SKM-1 treated with dmso at 0.1 percent for 144 hours (cell line): ENCODE measurements around the gene TBCC.

ENCODE experiments used
- DNase-seq: peaks from one replicate; lab custom pipeline; 2025; ENCODE audit not compliant: unreplicated experiment; lab: John Stamatoyannopoulos, UW

The TBCC gene, protein sequence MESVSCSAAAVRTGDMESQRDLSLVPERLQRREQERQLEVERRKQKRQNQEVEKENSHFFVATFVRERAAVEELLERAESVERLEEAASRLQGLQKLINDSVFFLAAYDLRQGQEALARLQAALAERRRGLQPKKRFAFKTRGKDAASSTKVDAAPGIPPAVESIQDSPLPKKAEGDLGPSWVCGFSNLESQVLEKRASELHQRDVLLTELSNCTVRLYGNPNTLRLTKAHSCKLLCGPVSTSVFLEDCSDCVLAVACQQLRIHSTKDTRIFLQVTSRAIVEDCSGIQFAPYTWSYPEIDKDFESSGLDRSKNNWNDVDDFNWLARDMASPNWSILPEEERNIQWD

DNA sequence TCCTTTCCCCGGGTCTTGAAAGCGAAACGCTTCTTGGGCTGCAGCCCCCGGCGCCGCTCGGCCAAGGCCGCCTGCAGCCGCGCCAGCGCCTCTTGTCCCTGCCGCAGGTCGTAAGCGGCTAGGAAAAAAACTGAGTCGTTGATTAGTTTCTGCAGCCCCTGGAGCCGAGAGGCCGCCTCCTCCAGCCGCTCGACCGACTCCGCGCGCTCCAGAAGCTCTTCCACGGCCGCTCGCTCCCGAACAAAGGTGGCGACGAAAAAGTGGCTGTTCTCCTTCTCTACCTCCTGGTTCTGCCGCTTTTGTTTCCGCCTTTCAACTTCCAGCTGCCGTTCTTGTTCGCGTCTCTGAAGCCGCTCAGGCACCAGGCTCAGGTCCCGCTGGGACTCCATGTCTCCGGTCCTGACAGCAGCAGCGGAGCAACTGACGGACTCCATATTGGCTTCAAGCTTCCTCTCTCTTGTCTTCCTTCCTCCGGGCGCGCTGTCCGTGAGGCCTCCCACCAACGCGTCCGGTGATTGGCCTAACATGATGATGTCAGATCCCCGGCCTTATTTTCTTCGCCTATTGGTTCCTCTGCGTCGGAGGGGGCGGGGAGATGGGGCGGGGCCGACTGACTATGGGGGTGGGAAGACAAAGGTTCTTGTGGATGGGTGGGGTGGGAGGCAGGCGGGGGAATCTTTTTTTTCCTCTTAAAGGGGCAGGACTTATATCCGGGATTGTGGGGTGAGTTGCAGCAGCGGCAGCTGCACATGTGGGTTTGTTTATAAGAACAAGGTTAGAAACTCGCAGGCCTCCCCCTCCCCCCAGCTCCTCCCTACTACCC is at the start of gene TBCC:
Gene TBCC, minus strand, starts transcription at position 464 of the 823 bp plus-strand sequence. Its CDS starts 30 bp downstream, at position 434.
- DNase-seq = peak; percentile 97

DNA sequence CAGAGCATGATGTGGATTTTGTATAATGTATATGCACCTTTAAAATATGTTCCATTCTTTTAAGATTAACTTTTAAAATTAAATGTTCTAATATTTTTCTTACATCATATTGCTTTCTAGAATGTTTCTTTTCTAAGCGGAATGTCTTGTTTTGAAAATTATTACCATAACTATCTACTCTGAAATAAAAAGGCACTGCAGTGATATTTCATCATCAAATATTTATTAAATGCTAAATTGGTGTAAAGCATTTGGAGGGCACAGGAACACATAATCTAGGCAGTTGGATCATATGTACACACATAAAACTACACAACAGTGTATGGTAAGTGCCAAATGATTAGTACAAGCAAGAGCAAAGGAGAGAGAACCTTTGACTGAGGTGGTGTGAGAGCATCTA is 49.7 kb upstream of the TBCC start:
- DNase-seq = no peak

DNA sequence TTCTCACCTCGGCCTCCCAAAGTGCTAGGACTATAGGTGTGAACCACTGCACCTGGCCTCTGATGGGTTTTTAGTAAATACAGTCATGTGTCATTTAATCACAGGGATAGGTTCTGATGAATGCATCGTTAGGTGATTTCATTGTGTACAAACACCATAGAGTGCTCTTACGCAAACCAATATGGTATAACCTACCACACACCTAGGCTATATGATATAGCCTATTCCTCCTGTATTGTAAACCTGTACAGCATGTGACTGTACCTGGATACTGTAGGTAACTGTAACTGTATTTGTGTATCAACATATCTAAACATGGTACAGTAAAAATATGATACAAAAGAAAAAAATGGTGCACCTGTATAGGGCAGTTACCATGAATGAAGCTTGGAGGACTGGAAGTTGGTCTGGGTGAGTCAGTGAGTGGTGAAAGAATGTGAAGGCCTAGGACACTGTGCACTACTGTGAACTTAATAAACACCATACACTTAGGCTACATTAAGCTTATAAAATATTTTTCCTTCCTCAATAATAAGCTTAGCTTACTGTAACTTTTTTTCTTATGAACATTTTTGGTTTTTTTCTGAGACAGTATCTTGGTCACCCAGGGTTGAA is 45.9 kb upstream of the TBCC start:
- DNase-seq = no peak

DNA sequence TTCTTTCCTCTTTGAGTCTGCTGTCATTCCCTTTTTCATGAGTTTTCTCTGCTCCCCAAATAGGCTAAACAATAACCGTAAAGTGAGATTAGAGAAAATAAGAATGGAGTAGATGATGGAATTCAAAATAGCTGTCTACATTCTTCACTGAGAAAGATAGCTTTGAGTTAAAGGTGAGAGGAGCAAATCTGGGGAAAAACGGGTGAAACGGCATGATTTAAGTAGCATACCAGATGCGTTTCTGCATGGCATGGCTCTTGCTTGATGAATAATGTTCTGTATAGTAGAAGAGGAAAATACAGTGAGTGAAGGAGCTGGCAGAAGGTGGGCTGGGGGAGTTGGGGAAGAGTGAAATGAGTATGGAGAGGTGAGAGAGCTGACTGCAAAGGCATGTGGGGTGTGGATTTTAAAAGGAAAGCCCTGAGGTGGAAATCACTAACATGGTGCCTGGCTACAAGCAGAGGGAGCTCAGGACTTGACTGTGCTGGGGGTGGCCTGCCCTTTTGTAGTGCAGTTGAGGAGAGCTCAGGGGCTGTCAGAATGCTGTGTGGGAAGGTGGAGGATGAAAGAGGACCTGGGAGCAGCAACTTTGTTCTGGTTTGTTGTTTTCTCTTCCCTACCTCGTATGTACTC is 44.8 kb upstream of the TBCC start:
- no peak for DNase-seq

DNA sequence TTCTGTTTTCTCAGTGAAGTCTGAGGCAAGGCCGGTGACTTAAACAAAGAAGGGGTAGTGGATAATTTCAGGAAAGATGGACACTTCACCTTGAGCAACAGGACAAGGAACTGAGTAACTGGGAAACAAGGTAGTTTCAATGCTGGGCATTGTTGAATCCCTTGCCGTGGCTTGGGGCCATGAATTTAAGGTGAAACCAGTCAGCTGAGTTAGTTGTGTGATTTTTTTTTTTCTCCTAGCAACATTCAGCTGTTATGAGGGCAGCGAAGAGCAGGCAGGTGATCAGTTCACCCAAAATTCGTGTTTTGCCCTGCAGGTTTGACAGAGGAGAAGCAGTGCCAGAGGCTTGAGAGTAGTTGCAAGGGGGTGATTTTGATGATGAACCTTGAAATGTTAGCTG is 42.8 kb upstream of the TBCC start:
- no peak for DNase-seq

DNA sequence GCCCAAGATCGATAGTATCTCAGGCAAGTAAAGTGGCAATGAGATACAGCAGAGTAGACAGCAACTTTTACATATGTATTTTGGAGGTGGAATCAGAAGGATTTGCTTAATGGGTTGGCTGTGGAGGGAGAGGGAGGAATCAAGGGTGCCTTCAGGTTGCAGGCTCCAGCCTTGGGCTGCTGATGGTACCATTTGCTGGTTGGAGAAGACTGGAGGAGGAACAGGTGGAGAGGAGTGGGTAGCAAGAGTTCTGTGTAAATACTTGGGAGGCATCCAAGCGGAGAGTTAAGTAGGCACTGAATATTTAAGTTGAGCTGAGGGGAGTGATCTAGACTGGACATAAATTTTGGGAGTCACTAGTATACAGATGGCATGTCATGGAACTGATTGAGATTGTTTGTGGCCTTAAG is 41.2 kb upstream of the TBCC start:
- no peak for DNase-seq

DNA sequence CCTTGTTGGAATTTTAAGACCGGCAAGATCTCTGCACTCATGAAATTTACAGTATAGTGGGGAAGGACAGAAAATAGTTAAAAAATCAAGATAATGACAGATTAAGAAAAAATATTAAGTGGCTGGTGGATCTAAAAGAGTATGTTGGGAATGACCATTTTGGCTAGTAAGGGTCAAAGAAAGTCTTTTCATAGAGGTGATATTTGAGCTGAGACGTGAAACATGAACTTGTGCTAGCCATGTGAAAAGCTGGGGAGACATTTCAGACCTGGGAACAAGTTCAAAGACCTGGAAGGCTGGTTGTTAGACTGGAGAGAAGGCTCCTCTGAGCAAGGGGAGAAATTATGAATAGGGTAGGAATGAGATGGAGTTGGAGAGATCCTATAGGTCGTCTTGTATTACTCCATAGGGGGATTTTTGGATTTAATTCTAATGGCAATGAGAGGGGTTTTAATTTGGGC is 40.7 kb upstream of the TBCC start:
- DNase-seq = no peak

DNA sequence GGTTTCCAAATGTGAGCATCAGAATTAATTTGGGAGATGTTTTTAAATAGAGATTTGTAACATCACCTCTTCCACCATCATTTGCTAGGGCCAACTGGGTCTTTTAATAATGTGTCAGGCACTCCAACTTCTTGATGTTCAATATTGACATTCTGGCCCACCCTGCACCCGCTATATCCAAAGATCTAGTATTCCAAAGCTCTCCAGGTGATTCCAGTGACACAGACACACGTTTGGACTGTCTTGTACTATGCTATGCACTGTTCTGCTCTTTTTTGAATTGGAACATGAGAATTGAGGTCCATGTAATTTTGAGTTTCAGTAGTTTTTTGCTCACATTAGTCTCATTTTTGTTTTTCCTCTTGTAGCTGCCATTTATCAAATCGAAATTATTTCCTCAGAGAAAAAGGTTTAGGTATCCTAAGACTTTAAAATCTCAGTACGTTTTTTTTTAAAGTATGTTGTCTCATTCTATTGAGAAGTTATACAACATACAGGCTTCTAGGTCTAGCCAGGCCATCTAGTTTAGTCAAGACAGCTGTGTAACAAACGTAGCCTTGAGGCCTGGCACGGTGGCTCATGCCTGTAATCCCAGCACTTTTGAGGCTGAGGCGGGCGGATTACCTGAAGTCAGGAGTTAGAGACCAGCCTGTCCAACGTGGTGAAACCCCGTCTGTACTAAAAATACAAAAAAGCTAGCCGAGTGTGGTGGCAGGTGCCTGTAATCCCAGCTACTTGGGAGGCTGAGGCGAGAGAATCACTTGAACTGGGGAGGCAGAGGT is 39.0 kb upstream of the TBCC start:
- no peak for DNase-seq

DNA sequence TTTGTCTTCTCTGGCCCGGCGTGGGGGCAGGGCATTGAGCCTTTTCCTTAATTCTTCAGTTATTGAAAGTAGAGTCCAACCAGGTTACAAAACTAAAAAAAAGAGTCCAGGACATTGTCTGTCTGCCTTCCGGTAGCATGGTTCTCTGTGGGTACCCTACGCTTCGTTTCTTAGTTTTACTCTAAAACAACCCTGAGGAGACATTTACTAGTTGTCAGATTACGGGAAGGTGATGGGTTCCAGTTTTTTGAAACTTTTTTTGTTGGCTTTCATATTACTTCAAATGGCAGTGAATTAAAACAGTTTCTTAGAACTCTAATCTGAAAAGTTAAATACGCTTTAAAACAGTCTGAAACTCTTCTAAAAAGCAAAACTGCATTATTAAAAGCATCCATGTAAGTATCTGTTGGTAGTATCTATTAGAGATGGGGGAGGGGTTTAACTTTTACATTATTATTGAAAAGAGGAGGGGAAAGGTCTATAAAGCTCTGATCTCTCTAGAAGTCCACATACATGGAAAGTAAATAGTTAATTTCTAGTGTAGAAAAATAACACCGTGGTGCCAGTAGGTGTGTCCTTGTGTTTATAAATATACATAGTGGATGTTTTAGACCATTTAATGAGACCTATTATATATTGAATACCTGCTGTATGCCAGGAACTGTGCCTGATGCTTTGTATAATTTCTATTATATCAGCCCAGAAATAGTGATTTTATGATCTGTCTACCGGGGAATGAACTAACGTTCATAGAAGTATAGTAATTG is 38.2 kb upstream of the TBCC start:
- DNase-seq = no peak

DNA sequence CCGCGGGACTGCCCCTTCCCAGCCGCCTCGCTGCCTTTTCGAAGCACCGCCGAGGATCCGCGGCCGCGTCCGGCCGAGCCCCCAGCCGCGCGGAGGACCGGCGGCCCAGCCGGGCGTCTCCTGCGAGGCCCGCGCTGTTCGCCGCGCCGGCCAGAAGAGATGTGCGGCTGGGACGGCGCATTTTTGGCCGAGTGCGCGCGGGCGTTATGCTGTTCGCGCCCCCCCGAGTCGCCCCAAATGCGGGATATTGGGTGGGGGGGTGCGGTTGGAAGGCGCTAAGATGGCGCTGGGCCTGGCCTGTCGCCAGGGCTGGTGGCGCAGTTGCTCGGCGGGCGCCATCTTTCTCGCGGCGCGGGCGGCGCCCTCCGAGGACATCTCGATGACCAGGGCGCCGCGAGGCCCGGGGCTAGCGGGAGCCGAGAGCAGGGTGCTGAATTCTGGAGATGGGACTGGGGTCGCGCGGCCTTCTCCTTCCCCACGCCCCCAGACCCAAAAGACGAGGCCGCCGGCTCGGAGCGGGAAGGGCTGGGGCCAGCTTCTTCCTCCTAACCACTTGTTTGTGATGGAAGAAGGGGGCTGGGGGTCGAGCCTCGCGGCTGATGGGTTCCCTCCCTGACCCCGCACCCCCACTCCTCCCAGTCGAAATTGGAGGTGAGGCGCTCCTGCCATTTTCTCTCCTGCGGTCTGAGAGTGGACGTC is 37.4 kb upstream of the TBCC start:
- peak; percentile 30 for DNase-seq

DNA sequence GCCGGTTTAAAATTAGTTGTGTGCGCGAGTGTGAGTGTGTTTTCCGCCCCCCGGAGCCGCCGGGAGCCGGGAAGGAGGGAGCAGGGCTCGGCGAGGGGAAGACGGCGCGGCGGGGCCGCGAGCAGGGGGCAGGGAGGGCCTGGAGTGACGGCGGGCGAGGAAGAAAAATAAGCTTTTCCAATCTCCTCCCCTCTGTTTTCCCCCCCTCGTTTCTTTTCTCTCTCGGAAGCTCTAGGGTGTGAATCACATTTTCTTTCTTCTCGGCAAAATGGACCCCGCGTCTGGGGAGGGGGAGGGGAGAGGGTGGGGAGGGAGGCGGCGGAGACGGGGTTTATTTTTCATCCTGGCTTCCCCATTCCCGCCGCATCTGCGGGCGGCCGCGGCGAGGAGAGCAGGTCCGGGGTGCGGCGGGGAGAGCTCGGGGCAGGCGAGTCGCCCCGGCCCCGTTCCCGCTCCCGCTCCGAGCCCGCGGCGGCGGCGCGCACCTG is 36.8 kb upstream of the TBCC start:
- peak; percentile 38 for DNase-seq

DNA sequence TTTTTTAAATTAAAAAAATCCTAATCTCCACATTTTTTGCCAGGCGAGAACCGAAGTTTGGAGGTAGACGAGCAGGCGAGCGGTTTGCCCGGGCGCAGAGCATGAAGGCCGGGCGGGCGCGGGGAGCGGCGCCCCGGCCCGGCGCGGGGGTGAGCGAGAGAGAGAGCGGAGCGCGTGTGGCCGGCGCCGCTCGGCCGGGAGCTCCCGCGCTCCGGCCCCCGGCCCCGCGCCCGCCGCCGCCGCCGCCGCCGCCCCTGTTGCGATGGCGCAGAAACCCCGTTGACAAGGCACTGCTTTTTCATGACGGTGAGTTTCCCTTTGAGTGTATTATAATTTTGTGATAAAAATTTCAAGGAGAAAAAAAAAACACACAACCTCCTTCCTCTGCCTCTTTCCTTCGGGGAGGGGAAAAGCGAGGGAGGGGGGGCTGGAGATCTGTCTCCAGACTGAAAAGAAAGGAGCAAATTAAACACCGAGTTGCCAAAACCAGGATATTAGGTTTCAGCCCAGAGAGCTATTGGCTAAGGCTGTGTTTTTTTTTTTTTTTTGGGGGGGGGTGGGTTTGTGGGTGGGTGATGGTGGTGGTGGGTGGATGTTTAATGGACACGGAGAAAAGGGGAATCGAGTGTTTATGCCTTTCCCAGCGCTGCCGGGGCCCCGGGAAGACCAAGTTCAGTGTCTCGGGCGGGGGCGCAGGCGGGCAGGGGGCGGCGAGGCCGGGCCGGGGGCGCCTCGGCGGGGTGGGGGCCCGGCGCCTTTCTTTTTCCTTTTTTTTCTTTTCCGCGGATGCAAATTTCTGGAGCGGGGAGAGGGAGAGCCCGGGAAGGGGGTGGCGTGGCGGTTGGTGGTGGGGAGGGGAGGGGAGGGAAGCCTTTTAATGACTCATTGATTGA is 36.1 kb upstream of the TBCC start, which contains the start of gene BICRAL:
Gene BICRAL, plus strand, starts transcription at position 257 of the 893 bp plus-strand sequence. CDS start 39,971 bp downstream, outside the sequence.
- peak; percentile 40 for DNase-seq

DNA sequence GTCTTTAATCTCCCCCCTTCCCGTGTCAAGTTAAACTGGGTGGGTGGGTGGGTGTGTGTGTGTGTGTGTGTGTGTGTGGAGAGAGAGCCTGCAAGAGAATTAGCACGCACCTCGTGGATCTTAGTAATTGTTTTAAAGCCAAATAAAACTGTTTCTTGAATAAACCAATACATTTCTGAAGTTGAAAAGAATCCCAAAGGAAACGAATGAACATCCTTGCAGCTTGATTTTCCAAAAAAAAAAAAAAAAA is 35.6 kb upstream of the TBCC start:
- no peak for DNase-seq

DNA sequence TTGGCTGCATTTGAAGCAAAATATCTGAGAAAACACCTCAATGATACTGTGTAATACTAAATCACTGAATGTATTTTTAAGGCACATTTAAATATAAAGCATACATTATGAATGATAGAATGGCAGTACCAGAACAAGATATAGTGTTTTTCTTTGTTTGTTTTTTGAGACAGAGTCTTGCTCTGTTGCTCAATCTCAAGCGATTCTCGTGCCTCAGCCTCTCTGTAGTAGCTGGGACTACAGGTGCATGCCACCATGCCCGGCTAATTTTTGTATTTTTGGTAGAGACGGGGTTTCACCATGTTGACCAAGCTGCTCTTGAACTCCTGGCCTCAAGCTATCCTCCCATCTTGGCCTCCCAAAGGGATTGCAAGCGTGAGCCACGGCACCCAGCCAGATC is 33.6 kb upstream of the TBCC start:
- DNase-seq = no peak

DNA sequence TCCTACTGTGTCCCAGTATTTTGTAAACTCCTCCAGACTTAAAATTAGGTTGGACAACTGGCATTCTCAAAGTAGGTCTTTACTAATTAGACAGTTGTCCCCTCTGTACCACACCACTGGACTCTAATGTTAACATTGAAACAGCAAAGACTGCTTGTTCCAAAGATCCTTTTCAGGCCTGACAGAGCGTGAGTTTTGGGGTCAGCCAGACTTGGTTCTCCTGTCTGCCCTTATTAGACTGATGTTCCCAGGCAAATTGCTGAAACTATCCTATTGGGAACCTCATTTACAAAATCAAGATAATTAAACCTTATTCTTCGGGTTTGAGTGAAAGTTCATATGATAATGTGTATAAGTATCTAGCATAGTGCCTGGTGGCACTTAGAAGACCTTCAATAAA is 32.2 kb upstream of the TBCC start:
- no peak for DNase-seq

DNA sequence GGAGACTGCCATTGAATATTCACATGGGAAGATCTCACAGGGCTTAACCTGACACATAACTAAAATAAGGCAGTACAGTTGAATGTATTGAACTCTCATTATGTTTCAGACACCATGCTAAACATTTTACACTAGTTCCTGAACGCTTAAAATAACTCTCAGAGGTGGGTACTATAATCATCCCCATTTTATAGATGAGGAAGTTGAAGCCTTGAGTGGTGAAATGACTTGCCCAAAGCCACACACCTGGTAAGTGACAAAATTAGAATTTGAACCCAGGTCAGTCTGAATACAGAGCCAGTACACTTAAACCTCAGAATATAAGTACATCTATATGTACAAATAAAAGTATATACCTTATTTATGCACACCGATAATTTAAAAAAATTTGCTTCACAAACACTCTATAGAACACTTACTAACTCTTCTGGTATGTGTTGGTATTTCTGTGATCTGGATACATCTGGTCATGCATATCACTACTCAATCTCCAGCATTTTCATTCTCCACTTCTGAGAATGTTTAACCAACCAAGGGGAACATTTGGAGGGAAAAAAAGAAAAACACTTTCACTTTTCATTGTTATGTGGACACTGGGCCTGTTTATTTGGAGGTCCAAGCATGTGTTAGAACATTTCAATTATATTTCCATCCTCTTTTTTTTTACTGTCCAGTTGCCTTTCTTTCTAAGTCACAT is 31.4 kb upstream of the TBCC start:
- no peak for DNase-seq

DNA sequence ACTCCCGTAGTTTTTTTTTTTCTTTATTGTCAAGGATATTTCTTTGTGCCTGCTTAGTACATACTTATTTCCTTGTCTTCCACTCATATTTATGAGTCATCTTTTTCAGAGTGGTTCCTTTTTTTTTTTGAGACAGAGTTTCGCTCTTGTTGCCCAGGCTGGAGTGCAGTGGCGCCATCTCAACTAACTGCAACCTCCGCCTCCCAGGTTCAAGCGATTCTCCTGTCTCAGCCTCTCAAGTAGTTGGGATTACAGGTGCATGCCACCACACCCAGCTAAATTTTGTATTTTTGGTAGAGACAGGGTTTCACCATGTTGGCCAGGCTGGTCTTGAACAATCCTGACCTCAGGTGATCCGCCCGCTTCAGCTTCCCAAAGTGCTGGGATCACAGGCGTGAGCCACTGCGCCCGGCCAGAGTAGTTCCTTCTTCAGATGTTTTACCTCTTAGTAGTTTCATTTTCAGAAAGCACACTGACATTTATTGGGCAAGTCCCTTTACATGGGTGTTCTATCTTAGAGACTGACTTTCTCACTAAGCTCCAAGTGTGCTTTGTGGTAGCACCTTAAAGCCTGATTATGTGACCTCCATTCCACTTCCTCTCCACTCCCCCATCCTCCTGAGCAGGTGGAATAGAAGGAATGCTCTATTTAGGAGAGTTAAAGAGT is 29.1 kb upstream of the TBCC start:
- peak; percentile 84 for DNase-seq
